Peyer's patch (tissue), 4 donors: ENCODE data around the gene SPRY1. TPM values are rescaled to one million over a fixed set of nuclear protein-coding genes. Genes with fewer than 3 reads are reported as not detected.
A peak's percentile ranks its signal among the peaks of the same experiment; 100 is the strongest.

Experiments used
- DNase-seq, 3 donors: peaks; one replicate each; pipeline ENCODE4 v3.0.0-alpha.2; 2017 to 2019
- H3K27ac ChIP-seq, 4 donors: fragments of 200-600 bp; sonication (generic); one replicate each; pipeline ENCODE4 v1.5.1; 2016 to 2019
- H3K27me3 ChIP-seq, 2 donors: fragments of 200-600 bp; sonication (generic); one replicate each; pipeline ENCODE4 v1.5.1; 2019
- H3K36me3 ChIP-seq, 3 donors: fragments of 200-600 bp; sonication (generic); one replicate each; pipeline ENCODE4 v1.5.1; 2016 to 2019
- H3K4me1 ChIP-seq, 4 donors: fragments of 200-600 bp; sonication (generic); one replicate each; pipeline ENCODE4 v1.5.1; 2016 to 2019
- H3K4me3 ChIP-seq, 4 donors: fragments of 200-600 bp; sonication (generic); 1 replicate in 3 of 4; 2 replicates in 1 of 4; pipeline ENCODE4 v1.5.1; 2016 to 2019; ENCODE audit warnings: mild to moderate bottlenecking in 1 of 4
- H3K9me3 ChIP-seq, 4 donors: fragments of 200-600 bp; sonication (generic); one replicate each; pipeline ENCODE4 v1.5.1; 2016 to 2019; ENCODE audit warnings: mild to moderate bottlenecking in 1 of 4
- POLR2A ChIP-seq, 2 donors: fragments of 450-650 bp; IDR thresholded peaks; one replicate each; pipeline ENCODE4 v1.5.1; 2017; ENCODE audit warnings: antibody characterized with exemption in 2 of 2, mild to moderate bottlenecking in 2 of 2, moderate library complexity in 2 of 2
- total RNA-seq, 4 donors: library from RNA; depleted of rRNA; stranded (reverse); fragments of >200 nt; gene quantifications; one replicate each; pipeline ENCODE4 v1.1.0, GENCODE V29; 2016
- TF ChIP-seq, protein P1 (sequence below), 6 experiments: fragments of 450-650 bp in 4 of 6; fragments of 200-600 bp in 2 of 6; sonication (generic) in 1 of 6; IDR thresholded peaks; one replicate each; pipeline ENCODE4 v1.5.1; 2017 to 2019; ENCODE audit warnings: antibody characterized with exemption in 6 of 6, mild to moderate bottlenecking in 3 of 6, moderate library complexity in 1 of 6

The SPRY1 gene
- total RNA-seq, 4 donors from 2014 or later, result 10.7 to 43.7 (median 39.8) TPM

DNA sequence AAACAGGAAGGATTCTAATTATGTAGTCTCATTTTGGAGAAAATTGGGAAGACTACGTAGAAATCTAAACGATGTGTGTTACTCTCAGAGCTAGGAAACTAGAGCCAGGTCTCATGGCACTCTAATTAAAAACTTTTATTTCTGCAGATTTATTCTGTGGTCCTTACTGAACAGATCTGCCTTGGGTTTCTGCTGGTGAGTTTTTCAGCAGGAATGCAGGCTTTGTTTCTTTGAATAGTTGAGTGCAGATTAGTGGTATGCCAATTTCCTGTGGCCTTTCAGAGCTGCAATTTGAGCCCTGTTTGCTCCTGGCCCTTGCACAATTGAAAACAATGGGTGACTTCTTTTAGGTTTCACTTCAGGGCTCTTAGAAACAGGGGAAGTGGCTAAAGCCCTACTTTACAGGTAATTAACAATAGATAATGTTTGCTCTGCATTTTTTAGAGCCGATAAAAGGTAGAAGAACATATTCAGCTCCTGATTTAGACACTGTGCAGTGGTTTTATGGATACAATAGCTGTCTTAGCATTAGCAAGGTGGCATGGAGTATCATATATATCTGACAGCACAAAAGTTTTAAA is 21.8 kb downstream of the SPRY1 start:
- H3K9me3 ChIP-seq, result no peaks in the 10 kb centered on the region
- H3K27ac ChIP-seq, result peak overlapping the region in 3 of 4 donors; percentile 8 to 35 (median 10)
- H3K4me3 ChIP-seq, result no peak overlapping the region
- no peaks in the 10 kb centered on the region for H3K27me3 ChIP-seq
- no peaks in the 10 kb centered on the region for H3K36me3 ChIP-seq
- no peak for DNase-seq
- H3K4me1 ChIP-seq, result peaks cover 0 to 4% (median 0%) of the 10 kb centered on the region in 4 donors
- TF ChIP-seq, protein P1, sequence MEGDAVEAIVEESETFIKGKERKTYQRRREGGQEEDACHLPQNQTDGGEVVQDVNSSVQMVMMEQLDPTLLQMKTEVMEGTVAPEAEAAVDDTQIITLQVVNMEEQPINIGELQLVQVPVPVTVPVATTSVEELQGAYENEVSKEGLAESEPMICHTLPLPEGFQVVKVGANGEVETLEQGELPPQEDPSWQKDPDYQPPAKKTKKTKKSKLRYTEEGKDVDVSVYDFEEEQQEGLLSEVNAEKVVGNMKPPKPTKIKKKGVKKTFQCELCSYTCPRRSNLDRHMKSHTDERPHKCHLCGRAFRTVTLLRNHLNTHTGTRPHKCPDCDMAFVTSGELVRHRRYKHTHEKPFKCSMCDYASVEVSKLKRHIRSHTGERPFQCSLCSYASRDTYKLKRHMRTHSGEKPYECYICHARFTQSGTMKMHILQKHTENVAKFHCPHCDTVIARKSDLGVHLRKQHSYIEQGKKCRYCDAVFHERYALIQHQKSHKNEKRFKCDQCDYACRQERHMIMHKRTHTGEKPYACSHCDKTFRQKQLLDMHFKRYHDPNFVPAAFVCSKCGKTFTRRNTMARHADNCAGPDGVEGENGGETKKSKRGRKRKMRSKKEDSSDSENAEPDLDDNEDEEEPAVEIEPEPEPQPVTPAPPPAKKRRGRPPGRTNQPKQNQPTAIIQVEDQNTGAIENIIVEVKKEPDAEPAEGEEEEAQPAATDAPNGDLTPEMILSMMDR (IDR thresholded peaks at IDR 0.05), result no peak
- TF ChIP-seq POLR2A (IDR thresholded peaks at IDR 0.05), result no peak

DNA sequence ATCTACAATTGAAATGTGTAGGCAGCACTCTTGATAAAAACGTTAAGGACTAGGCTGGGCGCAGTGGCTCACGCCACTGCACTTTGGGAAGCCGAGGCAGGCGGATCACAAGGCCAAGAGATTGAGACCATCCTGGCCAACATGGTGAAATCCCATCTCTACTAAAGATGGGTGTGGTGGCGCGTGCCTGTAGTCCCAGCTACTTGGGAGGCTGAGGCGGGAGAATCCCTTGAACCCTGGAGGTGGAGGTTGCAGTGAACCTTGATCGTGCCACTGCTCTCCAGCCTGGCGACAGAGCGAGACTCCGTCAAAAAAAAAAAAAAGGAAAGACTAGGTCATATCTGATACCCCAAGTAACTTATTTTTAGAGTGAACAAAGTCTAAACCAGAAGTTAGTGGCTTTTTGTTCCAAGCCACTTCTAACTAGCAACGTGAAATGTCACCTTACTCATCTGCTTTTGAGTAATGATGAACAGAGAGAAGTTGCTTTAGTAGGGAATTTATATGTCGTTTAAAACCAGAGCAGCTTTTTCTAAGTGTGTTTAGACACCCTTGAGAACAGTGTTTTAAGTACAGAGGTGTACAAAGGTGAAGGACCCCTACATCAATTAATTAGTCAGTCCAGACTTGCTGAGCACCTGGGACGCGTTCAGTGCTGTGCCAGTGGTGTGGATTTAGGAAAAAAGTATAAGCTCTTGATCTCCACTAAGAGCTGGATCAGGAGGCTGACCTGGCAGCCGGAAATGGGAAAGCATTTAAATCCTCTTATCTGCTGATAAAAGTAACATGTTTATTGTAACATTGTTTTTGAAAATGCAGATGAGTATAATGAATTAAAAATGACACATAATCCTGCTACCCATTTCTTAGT is 23.5 kb downstream of the SPRY1 start:
- Histone ChIP-seq H3K36me3 (no peaks in the 10 kb centered on the region), H3K27me3 (no peaks in the 10 kb centered on the region), H3K9me3 (no peaks in the 10 kb centered on the region), H3K4me3 (no peak overlapping the region), H3K4me1 (peaks cover 0 to 4% (median 0%) of the 10 kb centered on the region in 4 donors), H3K27ac (no peak overlapping the region)
- no peak for TF ChIP-seq POLR2A (IDR thresholded peaks at IDR 0.05)
- TF ChIP-seq, protein P1 (IDR thresholded peaks at IDR 0.05), result no peak
- DNase-seq, result no peak

DNA sequence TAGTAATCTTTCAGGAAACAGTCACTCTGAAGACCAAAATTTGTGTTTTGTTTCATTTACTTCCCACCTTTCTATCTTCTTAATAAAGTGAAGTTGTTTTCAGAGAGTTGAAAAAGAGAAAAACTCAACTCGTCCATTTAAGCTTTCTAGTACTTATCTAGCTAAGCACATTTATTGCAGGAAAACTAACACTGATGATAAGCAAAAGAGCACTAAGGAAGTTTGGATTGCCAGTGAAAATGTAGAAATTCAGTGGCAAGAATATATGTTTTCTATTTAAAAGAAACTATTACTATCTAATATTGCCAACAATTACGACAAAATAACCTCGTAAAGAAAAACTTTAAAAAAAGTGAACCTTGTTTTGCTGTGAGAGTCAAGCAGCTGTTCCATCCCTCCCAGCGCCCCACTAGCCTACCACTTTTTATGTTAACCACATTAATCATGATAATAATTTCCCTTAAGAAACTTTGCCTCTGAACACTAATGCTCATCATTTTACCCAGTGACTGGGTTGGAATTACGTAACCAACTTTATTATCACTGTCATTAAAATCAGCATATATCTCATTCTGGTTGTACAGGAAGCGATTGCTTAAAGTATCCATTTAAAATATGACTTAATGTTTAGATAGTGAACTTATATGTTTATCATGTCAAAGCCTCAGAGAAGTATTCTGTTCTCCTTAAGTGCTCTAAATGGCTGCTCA is 24.8 kb downstream of the SPRY1 start:
- Histone ChIP-seq H3K4me3 (peak overlapping the region in 1 of 4 donors; percentile 6), H3K27me3 (no peaks in the 10 kb centered on the region), H3K9me3 (no peaks in the 10 kb centered on the region), H3K36me3 (no peaks in the 10 kb centered on the region), H3K4me1 (peaks cover 0 to 4% (median 0%) of the 10 kb centered on the region in 4 donors), H3K27ac (peak overlapping the region in 2 of 4 donors; percentile 32 to 60)
- DNase-seq, result no peak
- TF ChIP-seq, protein P1 (IDR thresholded peaks at IDR 0.05), result no peak
- TF ChIP-seq POLR2A (IDR thresholded peaks at IDR 0.05), result no peak

DNA sequence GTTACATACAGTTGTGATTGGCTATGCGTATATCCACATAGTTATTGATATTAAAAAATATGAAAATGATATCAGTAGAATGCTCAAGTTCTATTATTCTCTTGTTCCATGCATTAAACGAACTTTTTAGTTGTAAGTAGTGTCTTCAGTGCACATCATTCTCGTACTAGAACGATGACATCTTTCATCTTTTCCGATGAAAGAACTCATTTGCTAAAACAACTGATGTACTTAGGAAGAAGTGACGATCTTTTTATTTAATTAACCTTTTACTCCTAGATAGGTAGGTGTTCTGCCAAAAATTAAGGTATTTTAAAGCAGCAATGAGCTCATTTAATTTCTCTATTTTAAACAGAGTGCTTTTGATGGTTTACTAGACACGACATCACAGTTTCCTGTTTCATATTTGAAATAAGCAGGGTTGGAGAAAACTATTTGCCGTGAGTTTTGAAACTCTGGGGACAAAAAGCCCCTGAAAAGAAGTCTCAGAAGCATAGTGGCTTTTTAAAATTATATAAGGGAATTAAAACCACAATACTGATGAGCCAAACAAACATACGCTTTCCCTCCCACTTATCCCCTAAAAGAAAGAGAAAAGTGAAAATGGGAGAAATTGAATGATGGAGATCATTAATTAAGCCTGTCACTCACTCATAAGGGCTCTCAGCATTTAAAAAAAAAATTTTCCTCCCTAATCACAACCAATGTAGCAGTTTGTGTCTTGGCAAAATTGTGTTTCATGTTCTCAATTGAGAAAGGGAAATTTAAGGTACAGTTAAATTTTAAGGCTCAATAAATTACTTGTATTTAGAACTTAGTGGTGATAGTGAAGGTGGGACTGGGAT is 25.6 kb downstream of the SPRY1 start:
- Histone ChIP-seq H3K4me3 (peak overlapping the region in 1 of 4 donors; percentile 6), H3K27me3 (no peaks in the 10 kb centered on the region), H3K9me3 (no peaks in the 10 kb centered on the region), H3K27ac (peak overlapping the region in 3 of 4 donors; percentile 21 to 60 (median 32)), H3K4me1 (peaks cover 0 to 4% (median 0%) of the 10 kb centered on the region in 4 donors), H3K36me3 (no peaks in the 10 kb centered on the region)
- no peak for TF ChIP-seq POLR2A (IDR thresholded peaks at IDR 0.05)
- TF ChIP-seq, protein P1 (IDR thresholded peaks at IDR 0.05), result no peak
- DNase-seq, result no peak

DNA sequence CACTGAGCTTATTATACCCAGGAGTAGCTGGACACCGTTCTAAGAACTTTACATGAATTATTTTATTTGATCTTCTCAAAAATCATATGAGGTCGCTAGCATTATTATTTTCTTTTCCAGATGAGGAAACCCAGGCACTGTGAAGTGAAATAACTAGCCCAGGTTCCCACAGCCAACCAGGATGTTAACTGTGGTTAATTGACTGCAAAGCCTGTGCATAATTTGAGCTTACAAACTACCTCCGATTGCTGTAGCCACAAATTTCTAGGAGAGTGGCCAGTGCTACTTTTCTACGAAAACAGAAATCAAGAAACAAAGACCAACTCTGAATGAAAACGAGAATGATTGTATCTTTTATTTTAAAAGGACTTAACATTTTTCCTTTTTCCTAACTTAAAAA is 27.2 kb downstream of the SPRY1 start:
- Histone ChIP-seq H3K36me3 (no peaks in the 10 kb centered on the region), H3K9me3 (no peaks in the 10 kb centered on the region), H3K4me3 (no peak overlapping the region), H3K27ac (no peak overlapping the region), H3K4me1 (peaks cover 0 to 2% (median 0%) of the 10 kb centered on the region in 4 donors), H3K27me3 (no peaks in the 10 kb centered on the region)
- no peak for DNase-seq
- TF ChIP-seq, protein P1 (IDR thresholded peaks at IDR 0.05), result no peak
- no peak for TF ChIP-seq POLR2A (IDR thresholded peaks at IDR 0.05)
